Mammary epithelial cell (primary cell): ENCODE results near the gene CYFIP2.

Source experiments
- EZH2 ChIP-seq: IDR thresholded peaks from 2 replicates; pipeline ENCODE4 v1.6.1; 2012; ENCODE audit warnings: low read length, inconsistent platforms, borderline replicate concordance
- TF ChIP-seq, protein P1 (sequence below), 2 donors: IDR thresholded peaks in 1 of 2; conservative IDR thresholded peaks in 1 of 2; 2 replicates each; pipeline ENCODE4 v1.5.1; 2011 to 2012; ENCODE audit warnings: inconsistent platforms in 2 of 2, low read length in 2 of 2, mild to moderate bottlenecking in 2 of 2, control low read depth in 1 of 2, low read depth in 1 of 2; ENCODE audit not compliant: insufficient read depth in 1 of 2; ENCODE audit errors: extremely low read depth in 1 of 2

- TF ChIP-seq, protein P1, sequence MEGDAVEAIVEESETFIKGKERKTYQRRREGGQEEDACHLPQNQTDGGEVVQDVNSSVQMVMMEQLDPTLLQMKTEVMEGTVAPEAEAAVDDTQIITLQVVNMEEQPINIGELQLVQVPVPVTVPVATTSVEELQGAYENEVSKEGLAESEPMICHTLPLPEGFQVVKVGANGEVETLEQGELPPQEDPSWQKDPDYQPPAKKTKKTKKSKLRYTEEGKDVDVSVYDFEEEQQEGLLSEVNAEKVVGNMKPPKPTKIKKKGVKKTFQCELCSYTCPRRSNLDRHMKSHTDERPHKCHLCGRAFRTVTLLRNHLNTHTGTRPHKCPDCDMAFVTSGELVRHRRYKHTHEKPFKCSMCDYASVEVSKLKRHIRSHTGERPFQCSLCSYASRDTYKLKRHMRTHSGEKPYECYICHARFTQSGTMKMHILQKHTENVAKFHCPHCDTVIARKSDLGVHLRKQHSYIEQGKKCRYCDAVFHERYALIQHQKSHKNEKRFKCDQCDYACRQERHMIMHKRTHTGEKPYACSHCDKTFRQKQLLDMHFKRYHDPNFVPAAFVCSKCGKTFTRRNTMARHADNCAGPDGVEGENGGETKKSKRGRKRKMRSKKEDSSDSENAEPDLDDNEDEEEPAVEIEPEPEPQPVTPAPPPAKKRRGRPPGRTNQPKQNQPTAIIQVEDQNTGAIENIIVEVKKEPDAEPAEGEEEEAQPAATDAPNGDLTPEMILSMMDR (conservative IDR thresholded peaks at IDR 0.05 in 1 of 2, IDR thresholded peaks at IDR 0.05 in 1 of 2; ENCODE audit: extremely low read depth in 1 of 2, insufficient read depth in 1 of 2, low read depth in 1 of 2, low read length in 2 of 2) = no peak
- no peak for TF ChIP-seq EZH2
Measured at GRCh38 chr5:157288405-157289163, 22.7 kb downstream of the CYFIP2 start.
